ENCODE measurements around the gene FATE1.

The FATE1 gene

DNA sequence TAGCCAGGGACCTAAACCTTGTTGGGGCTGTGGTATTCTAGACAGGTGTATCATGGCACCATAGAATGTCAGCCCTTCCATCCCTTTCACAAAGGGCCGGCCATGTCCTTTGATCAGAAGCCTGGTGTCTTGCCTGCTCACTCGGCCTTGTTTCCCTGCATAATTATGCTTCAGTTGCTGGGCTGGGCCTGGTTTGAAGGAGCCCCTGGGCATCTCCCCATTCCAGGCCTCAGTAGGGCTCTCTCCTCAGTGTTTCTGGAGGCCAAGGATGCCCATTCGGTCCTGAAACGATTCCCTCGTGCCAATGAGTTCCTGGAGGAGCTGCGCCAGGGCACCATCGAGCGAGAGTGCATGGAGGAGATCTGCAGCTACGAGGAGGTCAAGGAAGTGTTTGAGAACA is 16.1 kb upstream of the FATE1 start:
- TF ChIP-seq, protein P1, sequence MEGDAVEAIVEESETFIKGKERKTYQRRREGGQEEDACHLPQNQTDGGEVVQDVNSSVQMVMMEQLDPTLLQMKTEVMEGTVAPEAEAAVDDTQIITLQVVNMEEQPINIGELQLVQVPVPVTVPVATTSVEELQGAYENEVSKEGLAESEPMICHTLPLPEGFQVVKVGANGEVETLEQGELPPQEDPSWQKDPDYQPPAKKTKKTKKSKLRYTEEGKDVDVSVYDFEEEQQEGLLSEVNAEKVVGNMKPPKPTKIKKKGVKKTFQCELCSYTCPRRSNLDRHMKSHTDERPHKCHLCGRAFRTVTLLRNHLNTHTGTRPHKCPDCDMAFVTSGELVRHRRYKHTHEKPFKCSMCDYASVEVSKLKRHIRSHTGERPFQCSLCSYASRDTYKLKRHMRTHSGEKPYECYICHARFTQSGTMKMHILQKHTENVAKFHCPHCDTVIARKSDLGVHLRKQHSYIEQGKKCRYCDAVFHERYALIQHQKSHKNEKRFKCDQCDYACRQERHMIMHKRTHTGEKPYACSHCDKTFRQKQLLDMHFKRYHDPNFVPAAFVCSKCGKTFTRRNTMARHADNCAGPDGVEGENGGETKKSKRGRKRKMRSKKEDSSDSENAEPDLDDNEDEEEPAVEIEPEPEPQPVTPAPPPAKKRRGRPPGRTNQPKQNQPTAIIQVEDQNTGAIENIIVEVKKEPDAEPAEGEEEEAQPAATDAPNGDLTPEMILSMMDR (conservative IDR thresholded peaks at IDR 0.05; ENCODE audit: low read depth, low read length): no peak
- H3K4me3 ChIP-seq (ENCODE audit: low read depth, low read length): no peak overlapping the region
- DNase-seq (ENCODE audit: low read depth): no peak

DNA sequence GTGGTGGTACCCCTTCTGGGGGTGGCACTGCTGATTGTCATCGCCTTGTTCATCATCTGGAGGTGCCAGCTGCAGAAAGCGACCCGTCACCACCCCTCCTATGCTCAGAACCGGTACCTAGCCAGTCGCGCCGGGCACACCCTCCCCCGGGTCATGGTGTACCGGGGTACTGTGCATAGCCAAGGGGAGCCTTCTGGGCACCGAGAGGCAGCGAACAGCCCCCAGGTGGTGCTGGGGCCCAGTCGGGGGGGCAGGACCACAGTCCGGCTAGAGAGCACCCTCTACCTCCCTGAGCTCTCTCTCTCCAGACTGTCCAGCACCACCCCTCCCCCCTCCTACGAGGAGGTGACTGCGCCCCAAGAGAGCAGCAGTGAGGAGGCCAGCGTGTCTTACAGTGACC is 15.3 kb upstream of the FATE1 start:
- TF ChIP-seq, protein P1 (conservative IDR thresholded peaks at IDR 0.05; ENCODE audit: low read depth, low read length): no peak
- no peak for DNase-seq (ENCODE audit: low read depth)
- H3K4me3 ChIP-seq (ENCODE audit: low read depth, low read length): no peak overlapping the region

DNA sequence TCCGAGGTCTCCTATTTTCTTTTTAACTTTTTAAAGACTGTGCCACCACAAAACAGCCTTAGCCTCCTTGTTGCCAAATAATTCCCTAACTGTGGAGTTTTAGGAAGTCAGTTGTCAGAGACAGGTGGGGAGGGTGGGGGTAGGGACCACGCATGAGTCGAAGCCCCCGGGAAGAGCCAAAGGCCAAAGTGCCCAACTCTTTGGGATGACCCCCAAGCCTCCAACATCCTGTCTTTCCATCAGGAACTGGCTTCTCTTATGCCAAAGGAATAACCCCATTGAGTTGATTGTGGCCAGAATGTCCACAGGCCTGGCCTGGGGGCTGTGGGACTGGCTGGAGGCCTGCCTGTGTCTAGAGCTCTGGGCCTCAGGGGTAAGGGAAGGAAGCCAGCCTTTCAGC is 14.8 kb upstream of the FATE1 start:
- DNase-seq (ENCODE audit: low read depth): no peak
- TF ChIP-seq, protein P1 (conservative IDR thresholded peaks at IDR 0.05; ENCODE audit: low read depth, low read length): no peak
- no peak overlapping the region for H3K4me3 ChIP-seq (ENCODE audit: low read depth, low read length)

DNA sequence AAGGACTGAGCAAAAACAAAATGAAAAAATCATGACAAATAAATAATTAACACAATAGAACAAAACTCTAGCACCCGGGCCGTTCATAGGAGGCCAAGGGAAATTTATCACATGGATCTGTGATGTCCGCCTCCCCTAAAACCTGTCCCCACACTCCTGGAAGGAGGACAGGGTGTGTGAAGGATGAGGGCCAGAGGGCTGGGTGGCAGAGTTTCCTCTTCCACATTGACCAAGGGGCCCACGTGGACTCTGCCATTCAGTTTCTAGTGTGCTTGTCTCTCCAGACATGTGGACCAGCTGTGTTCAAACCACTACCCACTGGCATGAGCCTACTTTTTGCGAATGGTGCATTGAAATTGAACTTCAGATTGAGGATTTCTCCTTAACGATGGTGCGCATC is 14.3 kb upstream of the FATE1 start:
- TF ChIP-seq, protein P1 (conservative IDR thresholded peaks at IDR 0.05; ENCODE audit: low read depth, low read length): no peak
- H3K4me3 ChIP-seq (ENCODE audit: low read depth, low read length): no peak overlapping the region
- DNase-seq (ENCODE audit: low read depth): no peak

DNA sequence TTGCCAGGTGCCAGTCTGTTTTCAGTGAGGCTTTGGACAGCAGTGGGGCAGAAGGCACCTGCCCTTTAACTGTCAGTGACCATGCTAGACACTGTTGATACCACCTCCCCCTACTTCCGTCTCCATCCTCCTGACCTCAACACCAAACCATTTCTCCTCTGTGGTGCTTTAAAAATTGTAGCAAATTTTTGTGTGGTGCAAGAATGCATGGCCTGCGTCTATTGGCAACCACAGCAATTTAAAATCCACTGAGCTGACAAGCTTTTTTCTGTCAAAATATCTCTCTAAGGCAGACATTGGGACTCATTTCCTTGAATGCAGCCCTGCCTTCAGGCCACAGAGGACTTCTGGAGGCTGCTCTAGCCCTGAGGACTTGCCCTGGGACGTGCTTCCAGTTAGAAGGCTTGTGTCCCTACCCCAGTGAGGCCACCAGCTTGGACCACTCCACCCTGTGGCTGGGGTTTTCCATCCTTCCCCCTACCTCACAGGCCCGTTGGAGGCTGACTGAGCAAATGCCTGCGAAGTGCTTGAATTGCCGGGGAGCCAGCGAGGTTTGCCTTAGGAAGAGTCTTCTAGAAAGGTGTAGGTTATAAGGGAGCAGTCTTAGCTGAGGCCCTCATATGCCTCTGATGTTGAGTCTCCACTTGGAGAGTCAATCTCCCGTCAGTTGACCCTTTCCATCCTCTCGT is 13.7 kb upstream of the FATE1 start:
- TF ChIP-seq, protein P1 (conservative IDR thresholded peaks at IDR 0.05; ENCODE audit: low read depth, low read length): no peak
- DNase-seq (ENCODE audit: low read depth): no peak
- H3K4me3 ChIP-seq (ENCODE audit: low read depth, low read length): no peak overlapping the region

DNA sequence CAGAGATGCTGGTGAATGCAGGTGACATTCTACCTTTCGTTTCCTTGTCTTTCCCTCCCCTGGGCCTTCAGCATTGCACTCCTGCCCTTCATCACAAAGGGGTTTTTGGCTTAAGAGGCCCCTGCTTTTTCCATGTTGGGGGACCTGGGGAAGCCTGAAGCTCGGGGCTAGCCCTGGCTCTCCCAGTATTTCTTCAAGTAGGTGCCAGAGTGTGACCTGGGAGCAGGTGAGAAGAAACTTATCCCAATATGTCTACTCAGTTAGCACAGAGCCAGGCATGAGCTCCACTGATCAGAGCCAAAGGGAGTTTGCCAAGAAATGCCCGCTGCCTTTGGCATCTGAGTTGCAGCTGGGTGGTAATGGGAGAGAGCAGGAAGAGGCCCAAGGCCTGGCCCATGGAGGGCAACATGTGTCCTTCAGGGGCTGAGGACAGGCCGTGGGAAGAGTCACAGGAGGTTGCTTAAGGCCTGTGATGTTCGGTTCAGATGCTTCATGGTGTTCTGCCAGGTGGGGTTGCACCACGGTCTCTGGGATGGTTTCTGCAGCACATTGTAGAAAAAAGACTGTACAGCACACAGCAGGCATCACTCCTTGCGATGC is 13.0 kb upstream of the FATE1 start:
- no peak overlapping the region for H3K4me3 ChIP-seq (ENCODE audit: low read depth, low read length)
- TF ChIP-seq, protein P1 (conservative IDR thresholded peaks at IDR 0.05; ENCODE audit: low read depth, low read length): no peak
- DNase-seq (ENCODE audit: low read depth): no peak

DNA sequence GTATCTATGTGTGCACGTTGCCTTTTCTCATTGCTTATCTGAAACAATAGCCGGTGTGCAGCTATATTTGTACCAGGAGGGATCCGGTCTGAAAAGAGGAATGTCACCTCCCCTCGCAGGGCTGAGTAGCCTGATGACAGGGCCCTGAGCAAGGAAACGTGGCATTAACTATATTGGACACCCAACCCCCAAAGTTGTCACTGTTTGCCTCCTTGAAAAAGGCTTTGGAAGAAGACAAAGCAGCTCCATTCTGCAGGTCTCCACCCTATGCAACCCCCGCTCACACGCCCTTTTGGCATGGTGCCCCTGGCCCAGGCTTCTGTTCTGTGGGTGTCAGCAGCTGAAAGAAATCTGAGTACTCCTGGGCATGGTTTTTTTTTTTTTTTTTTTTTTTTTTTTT is 12.3 kb upstream of the FATE1 start:
- no peak overlapping the region for H3K4me3 ChIP-seq (ENCODE audit: low read depth, low read length)
- TF ChIP-seq, protein P1 (conservative IDR thresholded peaks at IDR 0.05; ENCODE audit: low read depth, low read length): no peak
- DNase-seq (ENCODE audit: low read depth): no peak
